Smooth muscle cell (in vitro differentiated cells): Measurements from ENCODE around the gene SLC37A1. TPM values are rescaled to one million over a fixed set of nuclear protein-coding genes. Genes with fewer than 3 reads are reported as not detected.

ENCODE experiments used
- DNase-seq: peaks from one replicate; lab custom pipeline; 2025; ENCODE audit not compliant: unreplicated experiment; lab: John Stamatoyannopoulos, UW
- H2AFZ ChIP-seq: fragments of 200-600 bp; sonication (generic); 2 replicates; pipeline ENCODE4 v1.6.0; 2016; ENCODE audit warnings: antibody characterized with exemption, low read depth, mild to moderate bottlenecking
- H3F3A ChIP-seq: fragments of 200-600 bp; sonication (generic); 2 replicates; pipeline ENCODE4 v1.6.0; 2017; ENCODE audit warnings: antibody characterized with exemption, low read depth
- H3K27ac ChIP-seq: fragments of 200-600 bp; sonication (generic); 2 replicates; pipeline ENCODE4 v1.5.1; 2016; ENCODE audit warnings: low read depth, mild to moderate bottlenecking
- H3K27me3 ChIP-seq: fragments of 200-600 bp; sonication (generic); 2 replicates; pipeline ENCODE4 v1.6.1; 2016; ENCODE audit warnings: low read depth, mild to moderate bottlenecking
- H3K36me3 ChIP-seq: fragments of 200-600 bp; sonication (generic); 2 replicates; pipeline ENCODE4 v1.5.1; 2016; ENCODE audit warnings: low read depth
- H3K4me1 ChIP-seq: fragments of 200-600 bp; sonication (generic); 2 replicates; pipeline ENCODE4 v1.5.1; 2016; ENCODE audit warnings: low read depth
- H3K4me2 ChIP-seq: fragments of 200-600 bp; sonication (generic); 2 replicates; pipeline ENCODE4 v1.6.0; 2016; ENCODE audit warnings: mild to moderate bottlenecking
- H3K4me3 ChIP-seq: fragments of 200-600 bp; sonication (generic); 2 replicates; pipeline ENCODE4 v1.5.1; 2016; ENCODE audit warnings: mild to moderate bottlenecking
- H3K79me2 ChIP-seq: fragments of 200-600 bp; sonication (generic); 2 replicates; pipeline ENCODE4 v1.6.0; 2016; ENCODE audit warnings: low read depth, mild to moderate bottlenecking
- H3K9ac ChIP-seq: fragments of 200-600 bp; sonication (generic); 2 replicates; pipeline ENCODE4 v1.6.0; 2016; ENCODE audit warnings: low read depth
- H3K9me3 ChIP-seq: fragments of 200-600 bp; sonication (generic); replicated peaks from 2 replicates; pipeline ENCODE4 v1.5.1; 2016; ENCODE audit warnings: low read depth
- H4K20me1 ChIP-seq: fragments of 200-600 bp; sonication (generic); 2 replicates; pipeline ENCODE4 v1.6.0; 2016; ENCODE audit warnings: low read depth
- WGBS: methylation state at CpG from one replicate; pipeline ENCODE4 v1.1.7; 2016; ENCODE audit warnings: low lambda C conversion rate; 5-methylcytosine and 5-hydroxymethylcytosine counted together
- polyA plus RNA-seq: library from polyadenylated mRNA; unstranded; fragments of >200 nt; fragmentation: Nextera tagmentation; extraction: Ambion mirVana; gene quantifications from 2 replicates; pipeline ENCODE4 v1.2.1, GENCODE V29; 2016
- total RNA-seq: library from RNA; depleted of rRNA; stranded (reverse); fragments of >200 nt; gene quantifications from 2 replicates; pipeline ENCODE4 v1.2.3, GENCODE V29; 2014
- TF ChIP-seq, protein P1 (sequence below): fragments of 200-600 bp; sonication (generic); IDR thresholded peaks from 2 replicates; pipeline ENCODE4 v1.5.1; 2017; ENCODE audit warnings: borderline replicate concordance, mild to moderate bottlenecking, antibody characterized with exemption; ENCODE audit not compliant: insufficient read depth, poor library complexity, severe bottlenecking

Gene SLC37A1
- total and polyA plus RNA-seq, 2 experiments from 2014 or later: 15.0 to 18.0 TPM

DNA sequence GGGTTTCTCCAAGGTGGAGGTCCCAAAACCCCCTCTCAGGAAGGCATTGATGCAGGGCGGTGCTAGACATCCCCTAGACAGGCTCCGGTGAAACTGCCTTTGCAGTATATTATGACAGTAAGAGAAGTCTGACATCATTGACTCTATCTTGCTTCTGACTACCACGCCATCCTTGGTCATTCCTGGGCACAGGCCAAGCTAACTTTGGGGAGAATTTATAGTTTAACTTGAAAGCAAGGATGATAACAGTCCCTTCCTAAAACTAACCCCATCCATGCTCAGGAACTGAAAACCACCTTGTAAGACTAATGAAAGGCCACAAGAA is 47.9 kb upstream of the SLC37A1 start:
- Histone ChIP-seq H3K9ac (no peak overlapping the region), H3F3A (peaks cover 13% of the 10 kb centered on the region), H4K20me1 (no peaks in the 10 kb centered on the region), H3K79me2 (no peaks in the 10 kb centered on the region), H2AFZ (no peak overlapping the region), H3K36me3 (no peaks in the 10 kb centered on the region), H3K27me3 (no peaks in the 10 kb centered on the region), H3K4me2 (peak overlapping the region; percentile 11), H3K9me3 (no peaks in the 10 kb centered on the region), H3K4me1 (peaks cover 9% of the 10 kb centered on the region), H3K27ac (peak overlapping the region; percentile 7), H3K4me3 (no peak overlapping the region)
- no peak for DNase-seq
- TF ChIP-seq, protein P1, sequence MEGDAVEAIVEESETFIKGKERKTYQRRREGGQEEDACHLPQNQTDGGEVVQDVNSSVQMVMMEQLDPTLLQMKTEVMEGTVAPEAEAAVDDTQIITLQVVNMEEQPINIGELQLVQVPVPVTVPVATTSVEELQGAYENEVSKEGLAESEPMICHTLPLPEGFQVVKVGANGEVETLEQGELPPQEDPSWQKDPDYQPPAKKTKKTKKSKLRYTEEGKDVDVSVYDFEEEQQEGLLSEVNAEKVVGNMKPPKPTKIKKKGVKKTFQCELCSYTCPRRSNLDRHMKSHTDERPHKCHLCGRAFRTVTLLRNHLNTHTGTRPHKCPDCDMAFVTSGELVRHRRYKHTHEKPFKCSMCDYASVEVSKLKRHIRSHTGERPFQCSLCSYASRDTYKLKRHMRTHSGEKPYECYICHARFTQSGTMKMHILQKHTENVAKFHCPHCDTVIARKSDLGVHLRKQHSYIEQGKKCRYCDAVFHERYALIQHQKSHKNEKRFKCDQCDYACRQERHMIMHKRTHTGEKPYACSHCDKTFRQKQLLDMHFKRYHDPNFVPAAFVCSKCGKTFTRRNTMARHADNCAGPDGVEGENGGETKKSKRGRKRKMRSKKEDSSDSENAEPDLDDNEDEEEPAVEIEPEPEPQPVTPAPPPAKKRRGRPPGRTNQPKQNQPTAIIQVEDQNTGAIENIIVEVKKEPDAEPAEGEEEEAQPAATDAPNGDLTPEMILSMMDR: no peak
- 63% methylated on average over 3 of the region's 3 CpGs for WGBS

DNA sequence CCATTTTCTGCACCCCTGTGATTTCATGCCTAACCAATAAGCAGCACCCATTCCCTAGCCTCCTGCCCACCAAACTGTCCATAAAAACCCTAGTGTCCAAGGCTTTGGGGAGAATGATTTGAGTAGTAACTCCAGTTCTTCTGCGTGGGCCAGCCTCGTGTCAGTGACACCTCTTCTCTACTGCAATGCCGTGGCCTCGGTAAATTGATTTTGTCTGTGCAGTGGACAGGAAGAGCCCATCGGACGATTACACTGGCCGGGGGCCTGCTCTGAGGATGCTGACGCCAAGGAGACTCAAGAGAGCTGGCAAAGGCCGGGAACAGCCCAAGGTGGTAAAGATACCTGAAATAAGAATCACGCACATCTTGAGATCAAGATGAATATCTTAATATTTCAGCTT is 47.0 kb upstream of the SLC37A1 start:
- no peak overlapping the region for H3K4me3 ChIP-seq
- H3K4me2 ChIP-seq: peak overlapping the region; percentile 66
- H3F3A ChIP-seq: peaks cover 13% of the 10 kb centered on the region
- 77% methylated on average over 10 of the region's 10 CpGs for WGBS
- peak overlapping the region; percentile 70 for H3K27ac ChIP-seq
- no peaks in the 10 kb centered on the region for H3K27me3 ChIP-seq
- H2AFZ ChIP-seq: no peak overlapping the region
- TF ChIP-seq, protein P1: no peak
- H3K36me3 ChIP-seq: no peaks in the 10 kb centered on the region
- H3K9ac ChIP-seq: no peak overlapping the region
- DNase-seq: no peak
- H3K9me3 ChIP-seq: no peaks in the 10 kb centered on the region
- H3K4me1 ChIP-seq: peaks cover 9% of the 10 kb centered on the region
- no peaks in the 10 kb centered on the region for H4K20me1 ChIP-seq
- H3K79me2 ChIP-seq: no peaks in the 10 kb centered on the region

DNA sequence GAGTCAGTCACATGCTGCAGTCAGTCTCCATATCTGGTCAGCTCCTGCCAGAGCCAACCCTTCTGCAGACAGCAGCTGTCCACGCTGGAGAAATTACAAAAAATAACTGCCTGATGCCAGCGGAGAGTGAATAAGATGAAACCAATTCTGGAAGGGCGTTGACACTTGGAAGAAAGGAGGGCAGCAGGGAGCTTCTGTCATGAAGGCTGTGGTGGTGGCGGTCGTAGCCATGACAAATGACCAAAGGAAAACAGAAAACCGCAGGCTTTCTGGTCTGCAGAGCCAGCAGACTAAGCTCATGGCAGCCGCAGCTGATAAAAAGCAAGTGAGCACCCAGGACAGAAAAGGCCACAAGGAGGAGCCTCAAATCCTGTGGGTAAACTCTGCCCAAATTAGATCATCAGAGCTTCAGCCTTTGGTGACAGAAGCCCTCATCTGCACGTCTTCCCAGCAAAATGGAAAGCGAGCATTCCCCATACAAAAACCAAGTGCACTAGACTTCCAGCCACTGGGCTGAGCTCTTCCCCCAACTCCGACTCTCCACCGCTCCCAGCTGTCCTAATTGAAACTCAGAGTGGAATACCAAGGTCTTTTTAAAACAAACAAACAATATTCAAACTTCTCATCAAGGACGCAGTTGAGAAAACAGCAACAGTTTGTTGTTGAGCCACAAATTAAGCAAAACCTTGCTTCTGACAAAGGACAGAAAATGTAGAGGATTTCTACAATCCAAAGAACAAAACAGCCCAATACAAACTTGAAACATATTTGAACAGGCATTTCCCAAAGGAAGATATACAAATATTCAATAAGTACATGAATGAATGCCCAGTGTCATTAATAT is 46.3 kb upstream of the SLC37A1 start:
- TF ChIP-seq, protein P1: peak; percentile 37
- Histone ChIP-seq H3F3A (peaks cover 13% of the 10 kb centered on the region), H3K9me3 (no peaks in the 10 kb centered on the region), H3K4me2 (peak overlapping the region; percentile 69), H4K20me1 (no peaks in the 10 kb centered on the region), H3K27me3 (no peaks in the 10 kb centered on the region), H3K4me1 (peaks cover 9% of the 10 kb centered on the region), H2AFZ (no peak overlapping the region), H3K4me3 (no peak overlapping the region), H3K79me2 (no peaks in the 10 kb centered on the region), H3K27ac (peak overlapping the region; percentile 79), H3K36me3 (no peaks in the 10 kb centered on the region), H3K9ac (no peak overlapping the region)
- WGBS: 12% methylated on average over 12 of the region's 12 CpGs
- peak; percentile 23 for DNase-seq
